ENCODE data around the gene COP1. TPM values are rescaled to one million over a fixed set of nuclear protein-coding genes. Genes with fewer than 3 reads are reported as not detected.

The COP1 gene
- total RNA-seq, 1 experiment from 2014 or later, result 47.0 TPM

GRCh38 chr1:176144526-176144925 is 62.6 kb downstream of the COP1 start:
- H3K27me3 Mint-ChIP-seq (ENCODE audit: insufficient read depth, unreplicated experiment), result no peaks in the 10 kb centered on the region
- DNase-seq (ENCODE audit: unreplicated experiment), result no peak
- peaks cover 5% of the 10 kb centered on the region for H3K9me3 Mint-ChIP-seq (ENCODE audit: unreplicated experiment)
- intact Hi-C loops (cut with micrococcal nuclease), result no loop called here
- TF ChIP-seq, protein P1, sequence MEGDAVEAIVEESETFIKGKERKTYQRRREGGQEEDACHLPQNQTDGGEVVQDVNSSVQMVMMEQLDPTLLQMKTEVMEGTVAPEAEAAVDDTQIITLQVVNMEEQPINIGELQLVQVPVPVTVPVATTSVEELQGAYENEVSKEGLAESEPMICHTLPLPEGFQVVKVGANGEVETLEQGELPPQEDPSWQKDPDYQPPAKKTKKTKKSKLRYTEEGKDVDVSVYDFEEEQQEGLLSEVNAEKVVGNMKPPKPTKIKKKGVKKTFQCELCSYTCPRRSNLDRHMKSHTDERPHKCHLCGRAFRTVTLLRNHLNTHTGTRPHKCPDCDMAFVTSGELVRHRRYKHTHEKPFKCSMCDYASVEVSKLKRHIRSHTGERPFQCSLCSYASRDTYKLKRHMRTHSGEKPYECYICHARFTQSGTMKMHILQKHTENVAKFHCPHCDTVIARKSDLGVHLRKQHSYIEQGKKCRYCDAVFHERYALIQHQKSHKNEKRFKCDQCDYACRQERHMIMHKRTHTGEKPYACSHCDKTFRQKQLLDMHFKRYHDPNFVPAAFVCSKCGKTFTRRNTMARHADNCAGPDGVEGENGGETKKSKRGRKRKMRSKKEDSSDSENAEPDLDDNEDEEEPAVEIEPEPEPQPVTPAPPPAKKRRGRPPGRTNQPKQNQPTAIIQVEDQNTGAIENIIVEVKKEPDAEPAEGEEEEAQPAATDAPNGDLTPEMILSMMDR (IDR thresholded peaks at IDR 0.05; ENCODE audit: unreplicated experiment), result no peak
- POLR2A ChIA-PET, result interaction anchor here (0.6 kb wide), 1 partner anchor 14 kb away, joined by 3 read pairs; no protein-coding TSS in a partner anchor
- H3K27ac Mint-ChIP-seq (ENCODE audit: low read depth, unreplicated experiment), result no peak overlapping the region
- no peak overlapping the region for H3K4me3 Mint-ChIP-seq (ENCODE audit: unreplicated experiment)
- peaks cover 31% of the 10 kb centered on the region for H3K36me3 Mint-ChIP-seq (ENCODE audit: insufficient read depth, unreplicated experiment)
- CTCF ChIA-PET, result interaction anchor here (0.8 kb wide), 1 partner anchor 9 kb away, joined by 3 read pairs; no protein-coding TSS in a partner anchor
- BruUV-seq (replicated peaks), result no TSS peak
- H3K4me1 Mint-ChIP-seq (ENCODE audit: insufficient read depth, unreplicated experiment), result no peaks in the 10 kb centered on the region

DNA sequence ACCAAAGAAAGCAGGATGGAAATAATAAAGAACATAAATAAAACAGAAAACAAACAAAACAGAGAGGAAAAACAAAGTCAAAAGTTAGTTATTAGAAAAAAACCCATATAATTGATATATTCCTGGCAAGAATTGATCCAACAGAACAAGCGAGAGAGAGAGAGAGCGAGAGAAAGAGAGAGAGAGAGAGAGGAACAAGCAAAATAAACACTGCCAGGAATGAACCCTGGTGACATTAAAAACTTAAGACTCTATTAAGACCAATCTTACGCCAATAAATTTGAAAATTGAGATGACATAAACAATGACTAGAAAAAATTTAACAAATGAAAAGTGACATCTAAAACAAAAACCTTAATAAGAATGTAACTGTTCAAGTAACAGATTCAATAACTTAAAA is 64.1 kb downstream of the COP1 start:
- no peaks in the 10 kb centered on the region for H3K4me1 Mint-ChIP-seq (ENCODE audit: insufficient read depth, unreplicated experiment)
- no peak overlapping the region for H3K4me3 Mint-ChIP-seq (ENCODE audit: unreplicated experiment)
- H3K27ac Mint-ChIP-seq (ENCODE audit: low read depth, unreplicated experiment), result no peak overlapping the region
- H3K9me3 Mint-ChIP-seq (ENCODE audit: unreplicated experiment), result peaks cover 5% of the 10 kb centered on the region
- ChIA-PET POLR2A (interaction anchor here (0.6 kb wide), 1 partner anchor 998 kb away, joined by 4 read pairs; no protein-coding TSS in a partner anchor), CTCF (no interaction called here)
- peaks cover 30% of the 10 kb centered on the region for H3K36me3 Mint-ChIP-seq (ENCODE audit: insufficient read depth, unreplicated experiment)
- no peak for DNase-seq (ENCODE audit: unreplicated experiment)
- no peaks in the 10 kb centered on the region for H3K27me3 Mint-ChIP-seq (ENCODE audit: insufficient read depth, unreplicated experiment)
- intact Hi-C loops (cut with micrococcal nuclease), result no loop called here
- BruUV-seq (replicated peaks), result no TSS peak
- TF ChIP-seq, protein P1 (IDR thresholded peaks at IDR 0.05; ENCODE audit: unreplicated experiment), result no peak

DNA sequence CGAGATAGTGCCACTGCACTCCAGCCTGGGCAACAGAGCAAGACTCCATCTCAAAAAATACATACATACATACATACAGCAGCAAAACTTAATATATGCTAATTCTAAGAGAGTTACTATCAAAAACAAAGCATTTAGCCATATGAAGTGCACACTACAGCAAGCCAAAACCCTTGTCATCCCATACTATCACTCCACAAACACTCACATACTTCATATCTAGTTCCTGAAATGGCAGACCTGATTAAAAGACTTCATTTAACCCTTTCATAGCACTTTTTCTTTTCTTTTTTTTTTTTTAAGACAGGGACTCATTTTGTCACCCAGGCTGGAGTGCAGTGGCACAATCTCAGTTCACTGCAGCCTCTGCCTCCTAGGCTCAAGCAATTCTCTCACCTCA is 65.6 kb downstream of the COP1 start:
- no peak for DNase-seq (ENCODE audit: unreplicated experiment)
- no peak overlapping the region for H3K27ac Mint-ChIP-seq (ENCODE audit: low read depth, unreplicated experiment)
- peaks cover 26% of the 10 kb centered on the region for H3K36me3 Mint-ChIP-seq (ENCODE audit: insufficient read depth, unreplicated experiment)
- BruUV-seq (replicated peaks), result no TSS peak
- ChIA-PET POLR2A (no interaction called here), CTCF (no interaction called here)
- H3K4me3 Mint-ChIP-seq (ENCODE audit: unreplicated experiment), result no peak overlapping the region
- intact Hi-C loops (cut with micrococcal nuclease), result no loop called here
- peaks cover 5% of the 10 kb centered on the region for H3K4me1 Mint-ChIP-seq (ENCODE audit: insufficient read depth, unreplicated experiment)
- no peaks in the 10 kb centered on the region for H3K27me3 Mint-ChIP-seq (ENCODE audit: insufficient read depth, unreplicated experiment)
- TF ChIP-seq, protein P1 (IDR thresholded peaks at IDR 0.05; ENCODE audit: unreplicated experiment), result no peak
- peaks cover 5% of the 10 kb centered on the region for H3K9me3 Mint-ChIP-seq (ENCODE audit: unreplicated experiment)

DNA sequence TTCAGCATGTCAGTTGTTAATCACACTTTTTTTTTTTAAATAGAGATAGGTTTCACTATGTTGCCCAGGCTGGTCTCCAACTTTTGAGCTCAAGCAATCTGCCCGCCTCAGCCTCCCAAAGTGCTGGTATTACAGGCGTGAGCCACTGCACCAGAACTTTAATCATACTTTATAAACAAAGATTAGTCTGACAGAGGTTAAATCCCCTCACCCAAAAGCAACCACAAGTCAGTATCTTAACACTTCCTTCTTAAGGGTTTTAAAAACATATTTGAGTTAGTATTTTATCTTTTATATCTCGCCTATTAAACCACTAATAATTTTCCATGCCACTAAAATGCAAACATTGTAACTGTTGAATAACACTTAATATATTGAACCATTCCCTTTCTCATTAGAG is 70.2 kb downstream of the COP1 start:
- TF ChIP-seq, protein P1 (IDR thresholded peaks at IDR 0.05; ENCODE audit: unreplicated experiment), result no peak
- intact Hi-C loops (cut with micrococcal nuclease), result no loop called here
- Mint-ChIP-seq H3K4me3 (ENCODE audit: unreplicated experiment) (no peak overlapping the region), H3K9me3 (ENCODE audit: unreplicated experiment) (no peaks in the 10 kb centered on the region), H3K27ac (ENCODE audit: low read depth, unreplicated experiment) (no peak overlapping the region), H3K27me3 (ENCODE audit: insufficient read depth, unreplicated experiment) (no peaks in the 10 kb centered on the region), H3K36me3 (ENCODE audit: insufficient read depth, unreplicated experiment) (peaks cover 15% of the 10 kb centered on the region), H3K4me1 (ENCODE audit: insufficient read depth, unreplicated experiment) (peaks cover 5% of the 10 kb centered on the region)
- DNase-seq (ENCODE audit: unreplicated experiment), result no peak
- no TSS peak for BruUV-seq (replicated peaks)
- ChIA-PET CTCF (interaction anchor here (0.6 kb wide), 1 partner anchor 234 kb away, joined by 3 read pairs; no protein-coding TSS in a partner anchor), POLR2A (interaction anchor here (0.6 to 0.7 kb wide), 2 partner anchors 70 to 1846 kb away, joined by 3 read pairs; no protein-coding TSS in a partner anchor)
